Endothelial cell of umbilical vein (primary cell): ENCODE data around the gene SLC25A20. TPM values are rescaled to one million over a fixed set of nuclear protein-coding genes. Genes with fewer than 3 reads are reported as not detected.
A peak's percentile ranks its signal among the peaks of the same experiment; 100 is the strongest.

ENCODE experiments used
- BruUV-seq: library from RNA; stranded (reverse); fragments of 400-500 nt; replicated peaks from 2 replicates; lab custom pipeline; 2021; lab: Mats Ljungman, UMichigan
- CTCF ChIA-PET: fragments of 300-600, 350-600 bp; sonication (Branson Sonifier 250); formaldehyde crosslinking; loops from one replicate; lab custom pipeline; 2021; ENCODE audit warnings: antibody characterized with exemption, inconsistent platforms; lab: Charles Lee
- POLR2A ChIA-PET: fragments of 300-600, 350-600 bp; sonication (Branson Sonifier 250); formaldehyde crosslinking; loops from one replicate; lab custom pipeline; 2021; ENCODE audit warnings: antibody characterized with exemption, inconsistent platforms; lab: Charles Lee
- DNase-seq: peaks from one replicate; pipeline ENCODE4 v3.0.0-alpha.2; 2011; ENCODE audit warnings: low read depth, low spot score
- FAIRE-seq: peaks from 2 replicates; lab custom pipeline; 2011; peaks lifted over from hg19 to GRCh38; lab: Jason Lieb, UNC
- H2AFZ ChIP-seq: 2 replicates; pipeline ENCODE4 v1.6.0; 2012; ENCODE audit warnings: low read depth, low read length, control low read depth, inconsistent platforms
- H3K27ac ChIP-seq: 2 replicates; pipeline ENCODE4 v1.5.1; 2011; ENCODE audit warnings: low read depth, mild to moderate bottlenecking, control low read depth, low read length, moderate library complexity; ENCODE audit not compliant: insufficient read depth
- H3K27me3 ChIP-seq, 2 experiments: 2 replicates each; pipeline versions ENCODE4 v1.6.0 to v1.6.1; 2011; ENCODE audit warnings: low read length in 2 of 2, mixed read lengths in 1 of 2; ENCODE audit not compliant: control insufficient read depth in 2 of 2, insufficient read depth in 2 of 2
- H3K36me3 ChIP-seq, 2 experiments: 2 replicates in 1 of 2; 3 replicates in 1 of 2; pipeline ENCODE4 v1.5.1; 2011; ENCODE audit warnings: low read length in 2 of 2, mild to moderate bottlenecking in 1 of 2, moderate library complexity in 1 of 2; ENCODE audit not compliant: control insufficient read depth in 2 of 2, insufficient read depth in 2 of 2; ENCODE audit errors: extremely low read depth in 1 of 2
- H3K4me1 ChIP-seq: 3 replicates; pipeline ENCODE4 v1.5.1; 2011; ENCODE audit warnings: mild to moderate bottlenecking, low read length; ENCODE audit not compliant: control insufficient read depth, insufficient read depth; ENCODE audit errors: extremely low read depth
- H3K4me2 ChIP-seq: 2 replicates; pipeline ENCODE4 v1.6.1; 2011; ENCODE audit warnings: low read length, control low read depth, mixed read lengths; ENCODE audit not compliant: insufficient read depth
- H3K4me3 ChIP-seq, 3 experiments: fragments of 200-600 bp in 1 of 3; sonication (generic), shearing (Covaris generic) in 1 of 3; replicated peaks in 1 of 3; 2 replicates each; pipeline ENCODE4 v1.5.1; 2011 to 2016; ENCODE audit warnings: control low read depth in 3 of 3, low read length in 3 of 3, mild to moderate bottlenecking in 2 of 3, inconsistent platforms in 1 of 3, low read depth in 1 of 3, moderate library complexity in 1 of 3; ENCODE audit not compliant: insufficient read depth in 1 of 3
- H3K79me2 ChIP-seq: 2 replicates; pipeline ENCODE4 v1.6.0; 2012; ENCODE audit warnings: low read length, inconsistent platforms; ENCODE audit not compliant: control insufficient read depth, insufficient read depth
- H3K9ac ChIP-seq: replicated peaks from 2 replicates; pipeline ENCODE3; 2011; ENCODE audit warnings: low read length, control low read depth; ENCODE audit not compliant: insufficient read depth; ENCODE audit errors: extremely low read depth
- H3K9me1 ChIP-seq: replicated peaks from 3 replicates; pipeline ENCODE4 v1.6.0; 2011; ENCODE audit warnings: mild to moderate bottlenecking, low read length; ENCODE audit not compliant: control insufficient read depth, insufficient read depth; ENCODE audit errors: extremely low read depth
- H3K9me3 ChIP-seq: replicated peaks from 2 replicates; pipeline ENCODE4 v1.5.1; 2012; ENCODE audit warnings: low read length, inconsistent platforms; ENCODE audit not compliant: control insufficient read depth, insufficient read depth
- H4K20me1 ChIP-seq: replicated peaks from 2 replicates; pipeline ENCODE3; 2011; ENCODE audit warnings: mild to moderate bottlenecking, low read length; ENCODE audit not compliant: control insufficient read depth, insufficient read depth; ENCODE audit errors: extremely low read depth
- EZH2 ChIP-seq: IDR thresholded peaks from 2 replicates; pipeline ENCODE4 v1.6.1; 2012; ENCODE audit warnings: borderline replicate concordance, low read depth, mild to moderate bottlenecking, moderate library complexity, low read length, inconsistent platforms; ENCODE audit not compliant: severe bottlenecking
- FOS ChIP-seq: IDR thresholded peaks from 2 replicates; pipeline ENCODE4 v1.6.1; 2011; ENCODE audit warnings: mild to moderate bottlenecking, low read length, moderate library complexity, borderline replicate concordance; ENCODE audit not compliant: insufficient read depth
- GATA2 ChIP-seq: IDR thresholded peaks from 2 replicates; pipeline ENCODE4 v1.7.0; 2011; ENCODE audit warnings: low read depth, mild to moderate bottlenecking, moderate library complexity, mixed read lengths, low read length; ENCODE audit not compliant: insufficient read length, insufficient read depth
- JUN ChIP-seq: IDR thresholded peaks from 2 replicates; pipeline ENCODE4 v1.6.1; 2011; ENCODE audit warnings: borderline replicate concordance, low read depth; ENCODE audit not compliant: insufficient read length, insufficient read depth
- MYC ChIP-seq: IDR thresholded peaks from one replicate; pipeline ENCODE4 v1.6.1; 2011; ENCODE audit warnings: mild to moderate bottlenecking, low read depth, low read length
- POLR2A ChIP-seq: IDR thresholded peaks from 2 replicates; pipeline ENCODE4 v1.6.1; 2012; ENCODE audit warnings: low read depth, mild to moderate bottlenecking, control low read depth, low read length
- POLR2AphosphoS5 ChIP-seq: IDR thresholded peaks from 2 replicates; pipeline ENCODE4 v1.6.1; 2012; ENCODE audit warnings: low read depth, mild to moderate bottlenecking, control low read depth, low read length, moderate library complexity; ENCODE audit not compliant: insufficient read depth
- dilution Hi-C: fragments of 300-500 bp; cut with MboI; formaldehyde crosslinking; loops from one replicate; pipeline ENCODE4 v1.15.0; 2019; ENCODE audit warnings: low sequenced_read_pairs; ENCODE audit not compliant: extremely low pct_ligation_motif_present
- intact Hi-C: fragments of 100-400 bp; cut with micrococcal nuclease; formaldehyde crosslinking; loops from one replicate; pipeline ENCODE4 v1.10.0; 2022
- polyA plus RNA-seq, 4 experiments: library from polyadenylated mRNA; depleted of rRNA in 3 of 4; stranded (reverse) in 3 of 4; unstranded in 1 of 4; fragments of >200 nt; gene quantifications; 2 replicates each; pipeline versions ENCODE4 v1.2.1 to v1.2.3, GENCODE V29; 2011 to 2012; ENCODE audit warnings: missing spikeins in 1 of 4
- total RNA-seq: library from RNA; stranded (reverse); gene quantifications from 2 replicates; pipeline ENCODE4 v1.2.3, GENCODE V29; 2021
- TF ChIP-seq, protein P1 (sequence below), 2 donors: IDR thresholded peaks; 1 replicate in 1 of 2; 2 replicates in 1 of 2; pipeline ENCODE4 v1.5.1; 2011; ENCODE audit warnings: low read length in 2 of 2, mild to moderate bottlenecking in 2 of 2, moderate library complexity in 2 of 2, control low read depth in 1 of 2, inconsistent platforms in 1 of 2, low read depth in 1 of 2; ENCODE audit not compliant: insufficient read depth in 1 of 2; ENCODE audit errors: extremely low read depth in 1 of 2
- TF ChIP-seq, protein P2 (sequence below): IDR thresholded peaks from 2 replicates; pipeline ENCODE4 v1.6.1; 2011; ENCODE audit not compliant: insufficient read depth, insufficient read length

The SLC25A20 gene
- total and polyA plus RNA-seq, 2 donors (not counting 3 experiments of a cell fraction or from before 2014, with no cell fraction given): 7.9 to 11.0 TPM

DNA sequence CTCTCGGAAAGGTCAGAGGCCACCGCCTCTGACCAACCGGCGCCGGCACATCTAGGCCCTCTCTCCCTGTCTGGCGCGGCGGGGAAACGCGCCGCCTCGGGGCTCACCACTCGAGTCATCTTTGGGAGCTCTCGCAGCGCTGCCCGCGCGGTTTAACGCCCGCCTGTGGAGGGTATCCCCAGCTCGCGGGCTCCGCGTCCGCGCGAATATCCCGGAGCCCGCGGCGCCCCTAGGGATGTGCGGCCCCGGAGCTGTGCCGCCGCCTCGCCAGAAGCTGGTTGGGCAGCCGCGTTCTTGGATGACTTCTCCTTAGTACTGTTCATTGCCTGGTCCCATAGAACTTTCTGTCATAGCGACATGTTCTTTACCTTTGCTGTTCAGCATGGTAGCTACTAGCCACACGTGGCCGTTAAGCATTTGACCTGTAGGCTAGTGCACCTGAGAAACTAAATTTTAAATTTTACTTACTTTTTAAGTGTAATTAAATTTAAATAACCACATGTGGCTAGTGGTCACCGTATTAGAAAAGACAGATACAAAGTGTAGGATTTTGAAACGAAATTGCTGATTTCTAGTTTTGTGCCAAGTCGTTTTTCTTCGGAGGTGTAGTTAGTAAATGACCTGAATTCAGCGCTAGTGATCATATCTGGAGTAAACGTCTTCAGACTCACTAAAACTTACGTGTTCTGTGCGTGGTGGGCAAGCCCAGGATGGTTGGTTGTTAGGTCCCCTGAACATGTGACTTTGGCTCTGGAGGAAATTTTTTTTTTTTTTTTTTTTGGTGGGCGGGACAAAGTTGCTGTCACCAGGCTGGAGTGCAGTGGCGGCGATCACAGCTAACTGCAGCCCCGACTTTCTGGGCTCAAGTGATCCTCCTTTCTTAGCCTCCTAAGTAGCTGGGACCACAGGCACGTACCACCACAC, 20.8 kb upstream of the SLC25A20 start:
- Histone ChIP-seq H3K9me1 (no peaks in the 10 kb centered on the region), H4K20me1 (peaks cover 4% of the 10 kb centered on the region), H3K4me3 (peak overlapping the region; percentile 63 to 94 (median 84)), H2AFZ (peak overlapping the region; percentile 37), H3K36me3 (peaks cover 1 to 5% of the 10 kb centered on the region in 2 experiments), H3K4me2 (peak overlapping the region; percentile 92), H3K27me3 (no peaks in the 10 kb centered on the region), H3K9ac (peak overlapping the region; percentile 100), H3K4me1 (peaks cover 14% of the 10 kb centered on the region), H3K27ac (peak overlapping the region; percentile 99), H3K9me3 (no peaks in the 10 kb centered on the region), H3K79me2 (peaks cover 43% of the 10 kb centered on the region)
- ChIA-PET CTCF (interaction anchor here (0.6 to 3.2 kb wide), 8 partner anchors 10 to 180 kb away, joined by 3 to 31 read pairs (median 5); no protein-coding TSS in a partner anchor), POLR2A (interaction anchor here (0.5 to 1.8 kb wide), 3 partner anchors 10 to 1420 kb away, joined by 4 to 11 read pairs (median 5); partner anchors contain the start of gene IMPDH2)
- TF ChIP-seq POLR2AphosphoS5: no peak
- no peak for TF ChIP-seq GATA2
- TF ChIP-seq POLR2A: no peak
- TF ChIP-seq, protein P1, sequence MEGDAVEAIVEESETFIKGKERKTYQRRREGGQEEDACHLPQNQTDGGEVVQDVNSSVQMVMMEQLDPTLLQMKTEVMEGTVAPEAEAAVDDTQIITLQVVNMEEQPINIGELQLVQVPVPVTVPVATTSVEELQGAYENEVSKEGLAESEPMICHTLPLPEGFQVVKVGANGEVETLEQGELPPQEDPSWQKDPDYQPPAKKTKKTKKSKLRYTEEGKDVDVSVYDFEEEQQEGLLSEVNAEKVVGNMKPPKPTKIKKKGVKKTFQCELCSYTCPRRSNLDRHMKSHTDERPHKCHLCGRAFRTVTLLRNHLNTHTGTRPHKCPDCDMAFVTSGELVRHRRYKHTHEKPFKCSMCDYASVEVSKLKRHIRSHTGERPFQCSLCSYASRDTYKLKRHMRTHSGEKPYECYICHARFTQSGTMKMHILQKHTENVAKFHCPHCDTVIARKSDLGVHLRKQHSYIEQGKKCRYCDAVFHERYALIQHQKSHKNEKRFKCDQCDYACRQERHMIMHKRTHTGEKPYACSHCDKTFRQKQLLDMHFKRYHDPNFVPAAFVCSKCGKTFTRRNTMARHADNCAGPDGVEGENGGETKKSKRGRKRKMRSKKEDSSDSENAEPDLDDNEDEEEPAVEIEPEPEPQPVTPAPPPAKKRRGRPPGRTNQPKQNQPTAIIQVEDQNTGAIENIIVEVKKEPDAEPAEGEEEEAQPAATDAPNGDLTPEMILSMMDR (IDR thresholded peaks at IDR 0.05; ENCODE audit: extremely low read depth in 1 of 2, insufficient read depth in 1 of 2, low read depth in 1 of 2, low read length in 2 of 2): no peak
- TF ChIP-seq JUN: no peak
- TF ChIP-seq, protein P2, sequence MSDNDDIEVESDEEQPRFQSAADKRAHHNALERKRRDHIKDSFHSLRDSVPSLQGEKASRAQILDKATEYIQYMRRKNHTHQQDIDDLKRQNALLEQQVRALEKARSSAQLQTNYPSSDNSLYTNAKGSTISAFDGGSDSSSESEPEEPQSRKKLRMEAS: no peak
- no peak for TF ChIP-seq MYC
- TF ChIP-seq FOS: no peak
- TF ChIP-seq EZH2: no peak
- FAIRE-seq (peak; percentile 89), DNase-seq (peak; percentile 77)
- intact Hi-C loops: loop anchor here (1.0 to 5.0 kb wide), 2 partner anchors 21 to 202 kb away; partner anchors contain the start of genes IP6K2 and SLC25A20
- dilution Hi-C loops: no loop called here
- BruUV-seq: TSS peak; percentile 69
